HG03354 (cell line): ENCODE data around the gene TRAF2.
"Not testable (repeated sequence)": the region's sequence is repeated elsewhere in the genome, so short reads cannot be mapped to it uniquely, and the experiment has no call there.

ENCODE experiments used
- ATAC-seq: cut with Tn5 transposase; IDR thresholded peaks from one replicate; pipeline ENCODE4 v1.9.1; 2021; ENCODE audit warnings: mild to moderate bottlenecking; ENCODE audit not compliant: unreplicated experiment, poor library complexity, severe bottlenecking

Gene TRAF2

GRCh38 chr9:136875155-136875554 lies 11.2 kb upstream of the TRAF2 start:
- ATAC-seq: no peak

GRCh38 chr9:136876476-136876875 lies 9.8 kb upstream of the TRAF2 start:
- no peak for ATAC-seq

- ATAC-seq: no peak
Measured at GRCh38 chr9:136880651-136881050, 5.7 kb upstream of the TRAF2 start.

GRCh38 chr9:136881691-136882108 lies 4.6 kb upstream of the TRAF2 start:
- ATAC-seq: no peak

- peak; percentile 33 for ATAC-seq
Measured at GRCh38 chr9:136882109-136882946, 4.0 kb upstream of the TRAF2 start.

GRCh38 chr9:136882947-136883283 lies 3.4 kb upstream of the TRAF2 start:
- ATAC-seq: not testable (repeated sequence)

GRCh38 chr9:136883670-136884069 lies 2.6 kb upstream of the TRAF2 start:
- ATAC-seq: not testable (repeated sequence)

- peak; percentile 27 for ATAC-seq
Measured at GRCh38 chr9:136886610-136887597, 588 bp downstream of the TRAF2 start.

- no peak for ATAC-seq
Measured at GRCh38 chr9:136888454-136888853, 2.1 kb downstream of the TRAF2 start.

- no peak for ATAC-seq
Measured at GRCh38 chr9:136889858-136890257, 3.5 kb downstream of the TRAF2 start.

- no peak for ATAC-seq
Measured at GRCh38 chr9:136890661-136891060, 4.3 kb downstream of the TRAF2 start.

GRCh38 chr9:136896027-136896426 lies 9.7 kb downstream of the TRAF2 start:
- no peak for ATAC-seq

GRCh38 chr9:136898483-136899100 lies 12.3 kb downstream of the TRAF2 start:
- ATAC-seq: no peak

- peak; percentile 40 for ATAC-seq
Measured at GRCh38 chr9:136899196-136899595, 12.9 kb downstream of the TRAF2 start.

- no peak for ATAC-seq
Measured at GRCh38 chr9:136900556-136900955, 14.2 kb downstream of the TRAF2 start.

GRCh38 chr9:136900988-136901515 lies 14.7 kb downstream of the TRAF2 start:
- ATAC-seq: no peak

GRCh38 chr9:136901516-136902258 lies 15.4 kb downstream of the TRAF2 start:
- ATAC-seq: peak; percentile 58

GRCh38 chr9:136902259-136902821 lies 16.0 kb downstream of the TRAF2 start:
- peak; percentile 71 for ATAC-seq

- ATAC-seq: no peak
Measured at GRCh38 chr9:136903041-136903554, 16.8 kb downstream of the TRAF2 start.
